HCT116 (cell line): ENCODE measurements around the gene TNFRSF21. TPM values are rescaled to one million over a fixed set of nuclear protein-coding genes. Genes with fewer than 3 reads are reported as not detected.

Experiments
- ATAC-seq: fragments of 200-7000 bp; cut with Tn5 transposase; 2 replicates; pipeline ENCODE4 v1.9.1; 2020; ENCODE audit warnings: mild to moderate bottlenecking, moderate library complexity
- BruUV-seq: library from RNA; stranded (reverse); fragments of 400-500 nt; replicated peaks from 2 replicates; lab custom pipeline; 2021; lab: Mats Ljungman, UMichigan
- CTCF ChIA-PET: fragments of 300-600 bp; sonication (Branson Sonifier 250); formaldehyde crosslinking; loops from one replicate; lab custom pipeline; 2021; ENCODE audit warnings: antibody characterized with exemption; lab: Charles Lee
- POLR2A ChIA-PET: fragments of 300-600, 350-600 bp; sonication (Branson Sonifier 250); formaldehyde crosslinking; loops from one replicate; lab custom pipeline; 2021; ENCODE audit warnings: antibody characterized with exemption; lab: Charles Lee
- RAD21 ChIA-PET, 2 experiments: fragments of 300-600 bp; sonication (Branson Sonifier 250); formaldehyde crosslinking; loops; one replicate each; lab custom pipeline; 2023; ENCODE audit warnings: low total read pairs in 2 of 2; ENCODE audit not compliant: uncharacterized antibody in 2 of 2, unreplicated experiment in 2 of 2, low non-redundant PET in 1 of 2; lab: Charles Lee
- DNase-seq: peaks from one replicate; pipeline ENCODE4 v3.0.0-alpha.2; 2010; ENCODE audit warnings: low read depth, low spot score
- H2AFZ ChIP-seq: fragments of 200-600 bp; shearing (Covaris generic), sonication (generic); 2 replicates; pipeline ENCODE4 v1.6.1; 2017; ENCODE audit warnings: low read depth, mixed run types, mixed read lengths, antibody characterized with exemption, low read length; ENCODE audit not compliant: poor library complexity, severe bottlenecking
- H3K27ac ChIP-seq: 2 replicates; pipeline ENCODE4 v1.5.1; 2012; ENCODE audit warnings: low read depth, low read length
- H3K27me3 ChIP-seq: fragments of 200-600 bp; sonication (generic); 2 replicates; pipeline ENCODE4 v1.6.1; 2016; ENCODE audit warnings: mixed run types, low read length, mixed read lengths; ENCODE audit not compliant: insufficient read depth
- H3K36me3 ChIP-seq, 2 experiments: fragments of 200-500 bp in 1 of 2; fragments of 200-600 bp in 1 of 2; sonication (Bioruptor generic) in 1 of 2; sonication (generic) in 1 of 2; 2 replicates each; pipeline versions ENCODE4 v1.5.1 to v1.6.1; 2014 to 2016; ENCODE audit warnings: low read length in 2 of 2, inconsistent platforms in 1 of 2, mixed read lengths in 1 of 2, mixed run types in 1 of 2; ENCODE audit not compliant: insufficient read depth in 2 of 2, control insufficient read depth in 1 of 2
- H3K4me1 ChIP-seq, 2 experiments: fragments of 200-600 bp in 1 of 2; sonication (generic) in 1 of 2; 2 replicates each; pipeline versions ENCODE4 v1.5.1 to v1.6.1; 2012 to 2017; ENCODE audit warnings: low read length in 2 of 2, inconsistent platforms in 1 of 2, mild to moderate bottlenecking in 1 of 2, mixed read lengths in 1 of 2, mixed run types in 1 of 2, moderate library complexity in 1 of 2; ENCODE audit not compliant: insufficient read depth in 2 of 2, control insufficient read depth in 1 of 2
- H3K4me2 ChIP-seq: fragments of 200-600 bp; sonication (generic); 2 replicates; pipeline ENCODE4 v1.6.1; 2017; ENCODE audit warnings: mixed run types, low read length, mixed read lengths
- H3K4me3 ChIP-seq, 2 experiments: fragments of 200-600 bp in 1 of 2; sonication (generic) in 1 of 2; replicated peaks in 1 of 2; 2 replicates each; pipeline ENCODE4 v1.5.1; 2011 to 2016; ENCODE audit warnings: low read length in 2 of 2, control low read depth in 1 of 2, low read depth in 1 of 2, mild to moderate bottlenecking in 1 of 2, mixed read lengths in 1 of 2, mixed run types in 1 of 2
- H3K79me2 ChIP-seq: fragments of 200-600 bp; sonication (generic); 2 replicates; pipeline ENCODE4 v1.6.1; 2017; ENCODE audit warnings: mild to moderate bottlenecking, mixed run types, low read length, moderate library complexity, mixed read lengths; ENCODE audit not compliant: insufficient read depth
- H3K9ac ChIP-seq: fragments of 200-600 bp; sonication (generic); 2 replicates; pipeline ENCODE4 v1.6.1; 2016; ENCODE audit warnings: low read length, mixed read lengths
- H3K9me2 ChIP-seq: fragments of 200-600 bp; sonication (generic), shearing (Covaris generic); 2 replicates; pipeline ENCODE4 v1.6.1; 2017; ENCODE audit warnings: mixed run types, mild to moderate bottlenecking, moderate library complexity; ENCODE audit not compliant: insufficient read depth
- H3K9me3 ChIP-seq, 2 experiments: fragments of 200-500 bp in 1 of 2; fragments of 200-600 bp in 1 of 2; sonication (Bioruptor generic) in 1 of 2; sonication (generic) in 1 of 2; 2 replicates each; pipeline ENCODE4 v1.6.1; 2014 to 2017; ENCODE audit warnings: low read length in 2 of 2, mixed read lengths in 2 of 2, inconsistent platforms in 1 of 2, low read depth in 1 of 2, mild to moderate bottlenecking in 1 of 2, mixed run types in 1 of 2, moderate library complexity in 1 of 2; ENCODE audit not compliant: control insufficient read depth in 1 of 2, insufficient read depth in 1 of 2
- H4K20me1 ChIP-seq: fragments of 200-600 bp; sonication (generic), shearing (Covaris generic); 2 replicates; pipeline ENCODE4 v1.6.1; 2017; ENCODE audit warnings: mixed run types, mild to moderate bottlenecking, moderate library complexity; ENCODE audit not compliant: insufficient read depth
- CBX3 ChIP-seq: IDR thresholded peaks from 2 replicates; pipeline ENCODE4 v1.6.1; 2012; ENCODE audit warnings: low read depth
- ELF1 ChIP-seq: IDR thresholded peaks from 2 replicates; pipeline ENCODE4 v1.6.1; 2012; ENCODE audit warnings: low read depth, borderline replicate concordance
- POLR2AphosphoS5 ChIP-seq: IDR thresholded peaks from 2 replicates; pipeline ENCODE4 v1.6.1; 2011; ENCODE audit warnings: mild to moderate bottlenecking, low read depth, low read length, moderate library complexity
- SP1 ChIP-seq: IDR thresholded peaks from 2 replicates; pipeline ENCODE4 v1.6.1; 2012; ENCODE audit warnings: low read depth
- YY1 ChIP-seq: IDR thresholded peaks from 2 replicates; pipeline ENCODE4 v1.6.1; 2011; ENCODE audit warnings: low read length, low read depth, moderate library complexity, mild to moderate bottlenecking; ENCODE audit not compliant: insufficient replicate concordance; ENCODE audit errors: extremely low read depth
- intact Hi-C: fragments of 100-400 bp; cut with micrococcal nuclease; formaldehyde crosslinking; loops from 2 replicates; pipeline ENCODE4 v1.10.0; 2022
- total RNA-seq: library from RNA; stranded (reverse); gene quantifications from one replicate; pipeline ENCODE4 v1.2.1, GENCODE V29; 2021; ENCODE audit not compliant: unreplicated experiment
- TF ChIP-seq, protein P1 (sequence below), 3 experiments: fragments of 200-600 bp in 1 of 3; sonication (generic) in 1 of 3; IDR thresholded peaks in 2 of 3; conservative IDR thresholded peaks in 1 of 3; 2 replicates each; pipeline ENCODE4 v1.5.1; 2012 to 2017; ENCODE audit warnings: low read depth in 2 of 3, low read length in 2 of 3, antibody characterized with exemption in 1 of 3, borderline replicate concordance in 1 of 3, control low read depth in 1 of 3, mild to moderate bottlenecking in 1 of 3, mixed read lengths in 1 of 3, mixed run types in 1 of 3, moderate library complexity in 1 of 3; ENCODE audit not compliant: insufficient read depth in 1 of 3

The TNFRSF21 gene
- total RNA-seq, 1 experiment from 2014 or later: 48.3 TPM

DNA sequence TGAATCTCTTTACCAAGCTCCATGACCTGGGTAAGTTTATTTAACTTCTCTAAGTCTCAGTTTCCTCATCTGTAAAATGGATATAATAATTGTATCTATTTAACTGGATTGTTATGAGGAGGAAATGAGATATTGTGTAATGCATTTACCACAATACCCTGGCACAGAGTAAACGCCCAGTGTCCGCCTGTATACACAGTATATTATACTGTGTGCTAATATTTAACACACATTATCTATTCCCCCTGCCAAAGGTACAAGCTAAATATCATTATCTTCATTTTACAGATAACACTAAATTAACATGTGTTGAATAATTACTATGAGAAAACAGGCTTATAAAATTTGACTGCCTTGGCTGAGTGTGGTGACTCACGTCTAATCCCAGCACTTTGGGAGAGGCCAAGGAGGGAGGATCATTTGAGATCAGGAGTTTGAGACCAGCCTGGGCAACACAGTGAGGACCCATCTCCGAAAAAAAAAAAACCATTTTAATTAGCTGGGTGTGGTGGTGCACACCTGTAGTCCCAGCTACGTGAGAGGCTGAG, 38.7 kb upstream of the TNFRSF21 start (continued):
- TF ChIP-seq, protein P1, sequence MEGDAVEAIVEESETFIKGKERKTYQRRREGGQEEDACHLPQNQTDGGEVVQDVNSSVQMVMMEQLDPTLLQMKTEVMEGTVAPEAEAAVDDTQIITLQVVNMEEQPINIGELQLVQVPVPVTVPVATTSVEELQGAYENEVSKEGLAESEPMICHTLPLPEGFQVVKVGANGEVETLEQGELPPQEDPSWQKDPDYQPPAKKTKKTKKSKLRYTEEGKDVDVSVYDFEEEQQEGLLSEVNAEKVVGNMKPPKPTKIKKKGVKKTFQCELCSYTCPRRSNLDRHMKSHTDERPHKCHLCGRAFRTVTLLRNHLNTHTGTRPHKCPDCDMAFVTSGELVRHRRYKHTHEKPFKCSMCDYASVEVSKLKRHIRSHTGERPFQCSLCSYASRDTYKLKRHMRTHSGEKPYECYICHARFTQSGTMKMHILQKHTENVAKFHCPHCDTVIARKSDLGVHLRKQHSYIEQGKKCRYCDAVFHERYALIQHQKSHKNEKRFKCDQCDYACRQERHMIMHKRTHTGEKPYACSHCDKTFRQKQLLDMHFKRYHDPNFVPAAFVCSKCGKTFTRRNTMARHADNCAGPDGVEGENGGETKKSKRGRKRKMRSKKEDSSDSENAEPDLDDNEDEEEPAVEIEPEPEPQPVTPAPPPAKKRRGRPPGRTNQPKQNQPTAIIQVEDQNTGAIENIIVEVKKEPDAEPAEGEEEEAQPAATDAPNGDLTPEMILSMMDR (IDR thresholded peaks at IDR 0.05 in 2 of 3, conservative IDR thresholded peaks at IDR 0.05 in 1 of 3; ENCODE audit: borderline replicate concordance in 1 of 3, insufficient read depth in 1 of 3, low read depth in 2 of 3, low read length in 2 of 3): no peak
- TF ChIP-seq POLR2AphosphoS5 (no peak), CBX3 (no peak)

DNA sequence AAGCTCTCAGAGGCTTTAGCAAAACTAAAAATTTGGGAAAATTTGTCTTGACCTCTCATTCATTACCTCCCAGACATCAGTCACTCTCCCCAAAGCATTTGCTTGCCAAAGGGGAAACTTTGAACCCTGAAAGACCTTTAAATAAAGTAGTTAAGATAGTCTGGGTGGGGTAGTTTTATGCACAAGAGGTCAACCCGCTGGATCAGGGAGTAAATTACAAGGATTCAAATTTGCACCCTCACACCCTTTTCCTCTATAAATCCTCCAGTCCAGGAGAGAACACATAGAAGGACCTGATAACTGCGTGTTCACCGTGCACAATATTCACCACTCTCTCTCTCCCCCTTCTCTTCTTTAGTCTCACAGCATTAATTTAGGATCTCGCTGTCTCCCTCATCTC, 36.1 kb upstream of the TNFRSF21 start:
- ATAC-seq: no peak
- no TSS peak for BruUV-seq
- H3K79me2 ChIP-seq: no peaks in the 10 kb centered on the region
- H2AFZ ChIP-seq: no peak overlapping the region
- no peaks in the 10 kb centered on the region for H4K20me1 ChIP-seq
- H3K9me2 ChIP-seq: no peaks in the 10 kb centered on the region
- H3K9me3 ChIP-seq: no peaks in the 10 kb centered on the region
- ChIA-PET POLR2A (no interaction called here), CTCF (no interaction called here), RAD21 (no interaction called here)
- H3K4me2 ChIP-seq: no peak overlapping the region
- no peaks in the 10 kb centered on the region for H3K4me1 ChIP-seq
- intact Hi-C loops: no loop called here
- H3K9ac ChIP-seq: no peak overlapping the region
- no peak overlapping the region for H3K27ac ChIP-seq
- TF ChIP-seq SP1 (no peak), ELF1 (no peak), YY1 (no peak)
- no peak for DNase-seq
- no peaks in the 10 kb centered on the region for H3K27me3 ChIP-seq
- H3K36me3 ChIP-seq: no peaks in the 10 kb centered on the region
- no peak overlapping the region for H3K4me3 ChIP-seq
